Ovary (tissue), 9 donors: ENCODE data around the gene PRRC2A. TPM values are rescaled to one million over a fixed set of nuclear protein-coding genes. Genes with fewer than 3 reads are reported as not detected.

Experiments
- DNase-seq, 5 donors: peaks; one replicate each; pipeline ENCODE4 v3.0.0-alpha.2; 2019 to 2020
- H3K27ac ChIP-seq, 2 donors: fragments of 200-600 bp; one replicate each; pipeline versions ENCODE4 v1.5.1 to v1.8.0; 2019 to 2022
- H3K27me3 ChIP-seq: fragments of 200-600 bp; one replicate; pipeline ENCODE4 v1.8.0; 2022
- H3K36me3 ChIP-seq: fragments of 200-600 bp; sonication (generic); one replicate; pipeline ENCODE4 v1.5.1; 2019
- H3K4me1 ChIP-seq: one replicate; pipeline ENCODE4 v1.8.1; 2013; ENCODE audit warnings: mild to moderate bottlenecking, moderate library complexity; ENCODE audit not compliant: insufficient read depth
- H3K4me3 ChIP-seq: fragments of 200-600 bp; sonication (generic); one replicate; pipeline ENCODE4 v1.5.1; 2017
- H3K9me3 ChIP-seq, 2 donors: fragments of 200-600 bp in 1 of 2; sonication (generic) in 1 of 2; one replicate each; pipeline versions ENCODE4 v1.5.1 to v1.8.1; 2013 to 2019; ENCODE audit warnings: mild to moderate bottlenecking in 1 of 2, moderate library complexity in 1 of 2
- CTCF ChIP-seq, 3 donors: fragments of 450-650 bp in 2 of 3; fragments of 200-600 bp in 1 of 3; IDR thresholded peaks; one replicate each; pipeline versions ENCODE4 v1.5.1 to v1.8.0; 2016 to 2022; ENCODE audit warnings: antibody characterized with exemption in 3 of 3, mild to moderate bottlenecking in 1 of 3
- EP300 ChIP-seq: sonication (generic); formaldehyde crosslinking; IDR thresholded peaks from one replicate; pipeline ENCODE4 v1.6.1; 2017; ENCODE audit warnings: antibody characterized with exemption
- POLR2A ChIP-seq: fragments of 450-650 bp; IDR thresholded peaks from one replicate; pipeline ENCODE4 v1.6.1; 2017; ENCODE audit warnings: antibody characterized with exemption, mild to moderate bottlenecking, moderate library complexity
- WGBS, 3 donors: extraction: QIAGEN DNeasy Blood & Tissue Kit in 1 of 3; methylation state at CpG; one replicate each; pipeline versions ENCODE4 v1.1.5 to v1.1.7; 2013 to 2017; 5-methylcytosine and 5-hydroxymethylcytosine counted together
- intact Hi-C, 4 donors: fragments of 100-400 bp; cut with DNase I; formaldehyde crosslinking; loops; one replicate each; pipeline versions ENCODE4 v1.11.0 to v1.15.1; 2022 to 2023
- polyA plus RNA-seq, 2 donors: library from polyadenylated mRNA; stranded (reverse); fragments of 200-250 nt in 1 of 2; fragments of 350-450 nt in 1 of 2; fragmentation: Illumina TruSeq in 1 of 2; extraction: RNeasy Lipid Tissue Mini Kit (QIAGEN cat#74804) in 1 of 2; gene quantifications; one replicate each; pipeline ENCODE4 v1.2.3, GENCODE V29; 2013 to 2014
- total RNA-seq, 7 donors: library from RNA; depleted of rRNA in 2 of 7; stranded (reverse); fragments of >200 nt in 2 of 7; fragmentation: NEBNext Ultra II Directional in 3 of 7; extraction: Animal tissue kit (Norgen Biotek cat#: 25700) in 3 of 7; gene quantifications; one replicate each; pipeline versions ENCODE4 v1.1.0 to v1.2.4, GENCODE V29; 2016 to 2023
- donor health status: DM: no; HTN: no; CAD: no; lungs with moderate emphysema.
- donor health status: DM: no; HTN: no; CAD: no.
- donor health status: Bipolar disorder and iron deficiency.
- donor health status: DM: yes; HTN: yes; CAD: no.
- donor health status: DM: no; HTN: no; CAD: no.
- donor health status: DM: yes; HTN: yes; CAD: no.

The PRRC2A gene
- total and polyA plus RNA-seq, 9 donors, result 48.5 to 222 (median 179) TPM

GRCh38 chr6:31580438-31580740 lies 40.1 kb upstream of the PRRC2A start:
- no peaks in the 10 kb centered on the region for H3K9me3 ChIP-seq
- intact Hi-C loops, result loop anchor here in 1 of 4 donors (5.0 kb wide), 1 partner anchor 33 kb away; the partner anchor contains the start of genes ATP6V1G2 and NFKBIL1
- H3K27me3 ChIP-seq, result no peaks in the 10 kb centered on the region
- no peaks in the 10 kb centered on the region for H3K36me3 ChIP-seq
- TF ChIP-seq POLR2A, result no peak
- peak overlapping the region in 1 of 2 donors; percentile 70 for H3K27ac ChIP-seq
- DNase-seq, result no peak
- peak overlapping the region; percentile 68 for H3K4me3 ChIP-seq
- peaks cover 5% of the 10 kb centered on the region for H3K4me1 ChIP-seq
- 24 to 35% (median 31%) methylated on average over 11 of the region's 11 CpGs for WGBS, 3 donors

- H3K27ac ChIP-seq, result peak overlapping the region in 1 of 2 donors; percentile 70
- 0 to 1% (median 1%) methylated on average over 51 to 62 of the region's 62 CpGs for WGBS, 3 donors
- H3K36me3 ChIP-seq, result no peaks in the 10 kb centered on the region
- TF ChIP-seq CTCF (IDR thresholded peaks at IDR 0.05) (peak; percentile 97 to 98 (median 98)), POLR2A (no peak)
- intact Hi-C loops, result loop anchor here in 1 of 4 donors (5.0 kb wide), 1 partner anchor 34 kb away; the partner anchor contains the start of genes ATP6V1G2 and NFKBIL1
- peak overlapping the region; percentile 68 for H3K4me3 ChIP-seq
- H3K27me3 ChIP-seq, result no peaks in the 10 kb centered on the region
- no peaks in the 10 kb centered on the region for H3K9me3 ChIP-seq
- DNase-seq, result peak; percentile 82 to 93 (median 89)
- peaks cover 5% of the 10 kb centered on the region for H3K4me1 ChIP-seq
These were observed 39.6 kb upstream of the PRRC2A start for GRCh38 chr6:31580807-31581433.

GRCh38 chr6:31581434-31582229 lies 38.9 kb upstream of the PRRC2A start:
- H3K27ac ChIP-seq, result peak overlapping the region in 1 of 2 donors; percentile 70
- 24 to 29% (median 26%) methylated on average over 21 of the region's 21 CpGs for WGBS, 3 donors
- DNase-seq, result peak in 3 of 5 donors; percentile 31 to 54 (median 41)
- H3K36me3 ChIP-seq, result no peaks in the 10 kb centered on the region
- H3K9me3 ChIP-seq, result no peaks in the 10 kb centered on the region
- no peak for TF ChIP-seq EP300
- no peaks in the 10 kb centered on the region for H3K27me3 ChIP-seq
- peak overlapping the region; percentile 68 for H3K4me3 ChIP-seq
- H3K4me1 ChIP-seq, result peaks cover 5% of the 10 kb centered on the region
- intact Hi-C loops, result loop anchor here in 1 of 4 donors (5.0 kb wide), 1 partner anchor 34 kb away; the partner anchor contains the start of genes ATP6V1G2 and NFKBIL1

- Histone ChIP-seq H3K4me1 (peaks cover 5% of the 10 kb centered on the region), H3K36me3 (no peaks in the 10 kb centered on the region), H3K4me3 (peak within 1 kb of the TSS; percentile 68), H3K9me3 (no peaks in the 10 kb centered on the region), H3K27ac (peak within 1 kb of the TSS in 1 of 2 donors; percentile 70), H3K27me3 (no peaks in the 10 kb centered on the region)
- DNase-seq, result no peak
- 76 to 86% (median 84%) methylated on average over 3 of the region's 3 CpGs for WGBS, 3 donors
- intact Hi-C loops, result loop anchor here in 1 of 4 donors (5.0 kb wide), 1 partner anchor 35 kb away; the partner anchor contains the start of genes ATP6V1G2 and NFKBIL1
- TF ChIP-seq POLR2A, result no peak
These were observed 38.3 kb upstream of the PRRC2A start, which contains the start of gene LTB for GRCh38 chr6:31582230-31582643. Gene LTB (minus strand): TSS chr6:31582424. CDS start chr6:31582417, 7 bp downstream.

- no peak overlapping the region for H3K27ac ChIP-seq
- H3K27me3 ChIP-seq, result no peaks in the 10 kb centered on the region
- no peak for DNase-seq
- TF ChIP-seq CTCF (IDR thresholded peaks at IDR 0.05) (no peak), POLR2A (no peak), EP300 (no peak)
- H3K4me1 ChIP-seq, result peaks cover 4% of the 10 kb centered on the region
- H3K36me3 ChIP-seq, result no peaks in the 10 kb centered on the region
- no peak overlapping the region for H3K4me3 ChIP-seq
- intact Hi-C loops, result no loop called here
- WGBS, 3 donors, result 62 to 76% (median 75%) methylated on average over 2 of the region's 2 CpGs
- no peaks in the 10 kb centered on the region for H3K9me3 ChIP-seq
These were observed 35.0 kb upstream of the PRRC2A start for GRCh38 chr6:31585491-31585890.
